Stimulated activated CD4-positive, alpha-beta T cell treated with anti-CD3 and anti-CD28 coated beads, TNF-alpha, amount 100 ng/mL, for 1 hour (primary cell): Measurements from ENCODE around the gene KCNQ2.

Experiments used
- DNase-seq, 3 donors: peaks; one replicate each; pipeline ENCODE4 v3.0.0-alpha.2; 2020; ENCODE audit warnings: low read depth in 3 of 3, low spot score in 1 of 3

Gene KCNQ2

GRCh38 chr20:63435552-63435951 is 36.9 kb downstream of the KCNQ2 start:
- no peak for DNase-seq

- DNase-seq = peak; percentile 40 to 54 (median 41)
These were observed 37.7 kb downstream of the KCNQ2 start for GRCh38 chr20:63434599-63435378.

DNA sequence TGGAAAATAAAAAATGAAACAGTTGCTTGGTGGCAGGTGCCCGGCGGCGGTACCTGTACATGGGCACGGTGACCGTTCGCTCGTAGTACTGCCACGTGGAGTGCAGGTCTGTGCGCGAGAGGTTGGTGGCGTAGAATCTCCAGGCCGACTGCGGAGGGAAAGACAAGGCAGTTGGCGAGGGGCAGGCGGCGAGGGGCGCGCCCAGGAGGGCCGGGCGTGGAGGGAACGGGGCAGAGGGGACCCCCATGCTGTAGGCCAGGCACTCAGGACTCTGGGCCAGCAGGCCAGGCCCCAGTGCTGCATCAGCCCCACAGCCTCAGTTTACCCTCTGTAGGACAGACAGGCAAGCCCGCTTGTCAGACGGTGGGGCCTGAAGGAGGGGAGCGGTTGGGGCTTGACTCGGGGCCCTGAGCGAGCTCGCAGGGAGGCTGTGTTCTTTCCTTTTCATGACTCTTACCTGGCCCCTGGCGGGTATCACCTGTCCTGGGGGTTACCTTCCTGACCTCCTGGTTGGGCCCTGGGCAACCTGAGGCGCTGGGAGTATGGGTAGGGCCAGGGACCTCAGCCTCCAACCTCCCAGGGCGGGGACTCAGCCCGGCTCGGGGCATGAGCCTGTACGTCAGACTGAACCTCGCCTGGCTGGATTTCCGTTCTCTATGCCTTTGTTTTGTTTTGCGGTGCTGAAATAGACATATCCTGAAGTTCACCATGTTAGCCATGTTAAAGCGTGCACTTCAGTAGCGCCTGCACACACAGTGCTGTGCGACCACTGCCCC is 38.5 kb downstream of the KCNQ2 start:
- DNase-seq = no peak

GRCh38 chr20:63433351-63433750 is 39.1 kb downstream of the KCNQ2 start:
- DNase-seq = no peak

- no peak for DNase-seq
These were observed 39.7 kb downstream of the KCNQ2 start for GRCh38 chr20:63432577-63433325.

DNA sequence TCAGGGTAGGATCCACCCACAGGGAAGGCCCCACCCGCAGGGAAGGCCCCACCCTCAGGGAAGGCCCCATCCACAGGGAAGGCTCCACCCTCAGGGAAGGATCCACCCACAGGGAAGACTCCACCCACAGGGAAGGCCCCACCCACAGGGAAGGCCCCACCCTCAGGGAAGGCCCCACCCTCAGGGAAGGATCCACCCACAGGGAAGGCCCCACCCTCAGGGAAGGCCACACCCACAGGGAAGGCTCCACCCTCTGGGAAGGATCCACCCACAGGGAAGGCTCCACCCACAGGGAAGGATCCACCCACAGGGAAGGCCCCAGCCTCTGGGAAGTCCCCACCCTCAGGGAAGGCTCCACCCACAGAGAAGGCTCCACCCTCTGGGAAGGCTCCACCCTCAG is 40.5 kb downstream of the KCNQ2 start:
- no peak for DNase-seq

DNA sequence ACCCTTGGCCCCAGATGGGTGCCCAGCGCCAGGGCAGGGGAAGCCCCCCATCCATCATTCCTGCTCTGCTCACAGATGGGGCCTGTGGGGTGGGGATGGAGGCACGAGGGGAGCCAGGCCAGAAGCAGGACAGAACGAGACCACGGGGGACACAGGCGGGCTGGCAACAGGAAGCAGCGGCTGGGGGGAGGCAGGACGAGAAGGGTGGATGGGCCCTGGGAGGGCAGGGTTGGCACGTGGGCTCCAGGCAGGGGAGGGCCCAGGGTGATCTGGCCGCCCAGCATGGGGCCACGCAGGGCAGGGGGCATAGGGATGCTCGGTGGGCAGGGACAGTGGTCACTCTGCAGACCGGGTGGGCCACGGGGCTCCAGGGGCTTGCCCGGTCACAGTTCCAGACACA is 41.6 kb downstream of the KCNQ2 start:
- DNase-seq = no peak

DNA sequence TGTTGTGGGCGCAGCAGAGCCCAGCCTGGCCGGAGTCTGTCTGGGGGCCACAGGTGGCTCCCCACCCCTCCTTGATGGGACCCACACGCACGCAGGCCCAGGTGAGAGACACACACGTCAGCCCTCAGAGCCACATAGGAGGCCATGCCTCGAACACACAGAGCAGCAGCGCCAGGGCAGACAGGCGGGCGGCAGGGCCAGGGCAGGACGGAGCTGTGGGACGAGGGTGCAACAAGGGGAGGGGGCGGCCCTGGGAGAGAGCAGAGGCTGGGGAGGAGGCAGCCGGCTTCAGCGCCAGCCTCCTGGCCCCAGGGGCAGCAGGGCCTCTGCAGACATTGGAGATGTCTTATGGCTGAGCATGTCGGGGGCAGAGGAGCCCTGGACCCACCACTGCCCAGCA is 42.5 kb downstream of the KCNQ2 start:
- no peak for DNase-seq

DNA sequence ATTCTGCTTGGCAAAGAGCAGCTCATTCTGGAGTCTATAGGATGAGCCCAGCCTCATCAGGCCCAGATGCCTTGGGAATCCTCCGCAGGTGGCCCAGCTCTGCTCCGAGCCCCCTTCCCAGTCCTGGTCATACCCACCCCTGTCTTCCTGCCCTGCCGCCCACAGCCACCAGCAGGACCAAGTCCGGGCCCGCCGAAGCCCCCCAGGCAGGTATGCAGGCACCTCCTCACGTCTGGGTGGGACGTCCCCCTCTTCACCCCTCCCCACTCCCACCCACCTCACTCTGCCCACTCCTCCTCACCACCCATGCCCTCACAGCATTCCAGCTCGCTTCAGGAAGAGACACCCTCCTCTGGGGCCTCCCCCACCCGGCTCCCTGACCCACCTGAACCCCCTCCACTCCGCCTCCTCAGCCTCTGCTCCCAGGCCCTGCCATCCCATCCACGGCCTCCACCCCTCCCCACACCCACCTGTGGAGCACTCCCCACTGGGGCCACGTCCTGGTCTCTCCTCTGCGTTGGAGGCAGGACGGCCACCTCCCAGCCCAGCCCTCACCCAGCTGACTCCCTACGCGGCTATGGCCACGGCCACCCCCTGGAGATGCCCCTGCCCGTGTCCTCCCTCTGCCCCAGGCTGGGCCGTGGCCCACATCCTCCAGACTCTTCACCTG is 43.4 kb downstream of the KCNQ2 start:
- no peak for DNase-seq

GRCh38 chr20:63427724-63428330 is 44.6 kb downstream of the KCNQ2 start:
- DNase-seq = no peak

DNA sequence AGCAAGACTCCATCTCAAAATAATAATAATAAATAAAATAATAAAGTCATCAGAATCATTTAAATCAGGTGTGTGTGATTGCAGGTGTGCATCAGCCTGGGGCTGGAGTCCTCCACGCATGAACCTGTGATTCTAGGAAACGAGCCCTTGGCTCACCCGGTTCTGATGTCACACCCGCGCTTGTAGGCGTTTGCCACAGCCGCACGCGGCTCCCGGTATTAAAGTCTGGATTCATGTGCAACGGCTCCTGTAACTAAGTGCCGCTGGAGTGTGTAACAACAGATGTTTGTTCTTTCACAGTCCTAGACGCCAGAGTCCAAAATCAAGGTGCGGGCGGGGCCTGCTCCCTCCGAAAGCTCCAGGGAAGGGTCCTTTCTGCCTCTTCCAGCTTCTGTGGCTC is 45.2 kb downstream of the KCNQ2 start:
- no peak for DNase-seq

DNA sequence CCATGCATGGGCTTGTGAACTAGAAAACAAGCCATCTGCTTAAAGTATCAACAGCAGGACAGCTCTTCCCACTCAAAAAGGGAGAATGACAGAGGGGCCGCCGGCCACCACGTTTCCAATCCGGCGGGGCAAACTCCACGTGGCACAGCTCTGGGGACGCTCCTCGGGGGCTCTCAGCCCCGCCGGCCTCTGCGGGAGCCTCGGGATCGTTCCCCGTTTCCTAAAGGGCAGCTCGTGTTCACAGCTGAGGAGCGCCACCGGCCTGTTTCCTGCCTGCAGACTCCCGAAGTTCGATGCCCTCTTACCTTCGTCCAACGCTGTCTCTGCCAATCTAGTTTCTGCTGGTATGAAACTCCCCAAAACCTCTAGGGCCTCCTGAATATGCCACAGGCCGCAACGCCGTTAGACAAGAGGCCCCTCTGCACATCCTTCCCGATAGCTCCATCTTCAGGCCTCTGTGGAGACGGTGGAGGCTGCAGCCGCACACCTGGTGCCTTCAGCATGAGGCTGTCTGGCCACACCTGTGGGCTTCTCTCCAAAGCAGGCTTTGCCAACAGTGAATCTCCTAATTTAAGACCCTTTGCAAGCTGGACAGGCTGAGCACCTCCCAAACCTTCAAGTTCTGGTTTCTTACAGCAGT is 46.5 kb downstream of the KCNQ2 start:
- DNase-seq = no peak

DNA sequence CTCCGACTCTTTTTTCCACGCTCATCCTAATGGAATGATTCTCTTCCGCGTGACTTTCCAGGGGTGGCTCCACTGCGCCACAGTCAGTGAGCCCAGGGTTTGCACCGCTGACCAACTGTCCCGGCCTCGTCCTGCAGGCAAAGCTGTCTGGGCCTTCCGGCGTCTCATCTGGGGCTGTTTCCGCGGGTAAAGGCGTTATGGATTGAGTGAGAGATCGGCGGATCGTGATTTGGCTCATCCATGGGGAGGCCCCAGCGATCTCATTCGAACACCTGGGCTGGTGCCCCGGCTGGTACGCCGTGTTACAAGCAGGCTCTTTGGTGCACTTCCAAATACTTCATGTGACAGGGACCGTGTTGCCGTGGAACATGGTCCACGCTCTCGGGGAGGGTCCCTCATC is 47.8 kb downstream of the KCNQ2 start:
- DNase-seq = no peak

GRCh38 chr20:63423751-63424150 is 48.7 kb downstream of the KCNQ2 start:
- no peak for DNase-seq

DNA sequence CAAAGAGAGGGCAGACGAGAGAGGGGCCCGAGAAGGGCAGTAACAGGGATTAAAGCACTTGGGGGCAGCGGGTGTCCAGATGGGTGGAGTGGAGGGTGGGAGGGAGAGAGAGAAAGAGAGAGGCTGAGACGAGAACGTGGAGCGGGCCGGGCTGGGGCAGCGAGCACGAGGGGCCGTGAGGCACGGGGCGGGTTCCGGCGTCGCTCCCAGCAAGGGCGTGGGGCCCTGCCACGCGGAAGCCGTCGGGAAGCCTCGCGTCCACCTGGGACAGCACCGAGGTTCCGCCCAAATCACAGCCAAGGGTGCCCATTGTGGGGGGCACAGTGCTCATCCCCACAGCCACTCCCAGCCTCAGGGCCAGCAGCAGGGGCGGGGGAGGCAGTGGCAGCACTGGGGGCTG is 49.8 kb downstream of the KCNQ2 start:
- DNase-seq = no peak

DNA sequence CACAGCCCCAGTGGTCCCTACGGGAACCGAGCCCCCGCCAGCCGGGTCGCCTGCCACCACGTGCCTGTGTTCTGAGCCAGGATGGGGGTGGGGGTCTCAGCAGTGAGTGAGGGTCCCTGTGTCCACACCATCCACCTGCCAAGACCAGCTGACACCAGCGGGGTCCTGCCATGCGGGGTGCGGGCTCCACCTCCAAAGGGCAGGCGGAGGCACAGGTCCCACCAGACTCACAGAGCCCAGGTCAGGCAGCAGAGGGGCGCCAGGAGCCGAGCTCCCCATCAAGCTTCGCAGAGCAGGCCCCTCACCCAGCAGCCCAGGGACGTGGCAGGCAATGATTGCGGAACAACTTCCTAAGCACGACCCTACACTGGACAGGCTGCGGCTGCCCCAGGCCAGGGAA is 50.5 kb downstream of the KCNQ2 start:
- DNase-seq = no peak

DNA sequence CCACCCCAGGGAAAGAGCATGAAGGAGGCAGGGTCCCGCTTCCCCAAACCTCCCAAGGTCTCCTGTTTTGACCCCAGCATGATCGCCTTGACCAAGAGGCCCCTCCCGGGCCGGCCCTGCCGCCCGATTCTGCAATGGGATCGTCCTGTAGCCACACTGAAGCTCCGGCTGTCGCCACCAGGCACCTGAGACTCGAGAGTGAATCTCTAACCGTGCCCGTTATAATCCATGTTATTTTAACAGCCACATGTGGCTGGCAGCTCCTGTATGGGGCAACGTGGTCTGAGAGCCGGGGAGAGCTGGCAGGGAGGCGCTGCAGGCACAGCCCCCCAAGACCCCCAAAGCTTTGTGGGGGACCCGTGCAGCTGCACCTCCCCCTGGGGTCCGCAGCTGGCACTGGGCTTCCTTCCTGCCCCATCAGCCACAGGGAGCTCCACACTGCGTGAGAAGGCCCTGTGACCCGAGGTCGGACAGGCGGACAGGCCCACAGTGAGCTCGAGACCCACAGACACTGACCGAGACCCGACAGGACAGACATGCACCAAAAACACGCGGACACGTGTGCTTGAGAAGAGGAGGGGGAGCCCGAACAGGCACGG is 51.3 kb downstream of the KCNQ2 start:
- no peak for DNase-seq

DNA sequence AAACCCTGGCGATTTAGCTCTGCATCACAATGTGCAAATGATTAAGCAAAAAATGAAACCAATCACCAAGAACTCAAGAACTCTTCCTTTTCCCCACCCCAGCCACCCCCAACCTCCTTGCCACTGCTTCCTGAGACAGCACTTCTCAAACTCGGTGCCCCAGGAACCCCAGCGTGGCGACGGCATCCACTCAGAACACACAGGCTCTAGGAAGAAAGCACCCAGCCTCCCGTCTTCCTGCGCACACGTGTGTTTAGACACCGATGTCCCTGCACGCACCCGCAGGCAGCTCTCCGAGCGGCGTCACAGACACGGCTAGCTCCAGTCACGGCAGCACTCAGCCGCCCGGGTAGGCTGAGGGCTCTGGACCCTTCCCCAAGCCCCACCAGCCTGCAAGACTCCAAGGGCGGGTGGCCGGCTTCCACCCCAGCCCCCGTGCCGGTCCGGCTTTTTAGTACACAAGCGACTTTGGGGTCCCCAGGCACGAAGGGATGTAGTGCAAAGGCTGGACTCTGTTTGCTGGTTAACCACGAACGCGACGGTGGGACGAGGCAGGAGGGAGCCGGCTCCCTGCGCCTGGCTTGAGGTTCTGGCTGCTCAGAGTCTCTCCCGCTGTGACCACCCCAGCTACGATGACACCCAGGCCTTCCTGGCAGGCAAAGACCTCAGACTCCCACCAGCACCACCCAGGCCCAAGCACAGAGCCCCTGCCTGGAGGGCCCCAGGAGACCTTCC is 51.9 kb downstream of the KCNQ2 start:
- DNase-seq = no peak

DNA sequence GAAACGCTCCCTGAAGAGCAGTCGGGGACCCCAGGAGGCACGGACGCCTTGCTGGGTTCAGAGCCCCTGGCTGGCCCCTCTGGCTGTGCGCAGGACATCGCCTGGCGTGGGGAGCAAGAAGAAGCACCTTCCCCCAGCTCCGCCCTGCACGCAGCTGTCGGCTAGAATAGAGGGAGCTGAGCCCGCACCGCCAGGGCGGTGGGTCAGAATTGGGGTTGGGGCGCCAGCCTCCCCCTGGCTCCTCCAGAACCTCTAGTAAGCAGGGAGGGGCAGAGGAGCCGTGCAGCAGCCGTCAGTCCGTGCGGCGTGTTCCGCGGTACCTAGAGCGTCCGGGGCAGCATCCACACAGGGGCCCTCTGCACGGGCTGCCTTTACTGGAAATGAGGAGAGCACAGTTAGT is 53.2 kb downstream of the KCNQ2 start:
- no peak for DNase-seq
